Ecto neural progenitor cell (in vitro differentiated cells): ENCODE measurements around the gene PRKCA.
"Not testable (repeated sequence)": the region's sequence is repeated elsewhere in the genome, so short reads cannot be mapped to it uniquely, and the experiment has no call there.

Source experiments
- DNase-seq: peaks from one replicate; pipeline ENCODE4 v3.0.0-alpha.2; 2018; ENCODE audit warnings: low spot score

PRKCA gene

GRCh38 chr17:66466106-66466820 is 163.8 kb downstream of the PRKCA start:
- DNase-seq = no peak

GRCh38 chr17:66466840-66467367 is 164.5 kb downstream of the PRKCA start:
- DNase-seq = no peak

GRCh38 chr17:66467766-66468165 is 165.4 kb downstream of the PRKCA start:
- DNase-seq = no peak

- DNase-seq = no peak
Observed at GRCh38 chr17:66468241-66469087, 166.1 kb downstream of the PRKCA start.

- DNase-seq = no peak
Observed at GRCh38 chr17:66469088-66469442, 166.7 kb downstream of the PRKCA start.

DNA sequence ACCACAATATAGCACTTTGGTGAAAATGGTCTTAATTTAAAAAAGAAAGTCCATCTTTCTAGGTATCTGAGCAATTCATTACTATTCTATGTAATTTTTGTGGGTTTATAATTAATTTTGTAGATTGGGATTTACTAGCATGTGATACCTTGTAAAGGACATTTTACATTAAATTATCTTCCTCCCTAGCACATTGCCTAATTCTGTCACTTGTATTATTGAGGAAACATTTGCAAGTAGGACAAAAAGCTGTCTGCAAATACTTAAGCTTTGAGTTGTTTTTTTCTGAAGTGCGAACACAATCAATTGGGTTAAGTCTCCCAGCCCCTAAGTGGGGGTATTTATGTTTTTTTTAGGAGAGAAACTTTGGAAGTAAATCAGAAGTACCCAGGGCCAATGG is 167.0 kb downstream of the PRKCA start:
- DNase-seq = no peak

DNA sequence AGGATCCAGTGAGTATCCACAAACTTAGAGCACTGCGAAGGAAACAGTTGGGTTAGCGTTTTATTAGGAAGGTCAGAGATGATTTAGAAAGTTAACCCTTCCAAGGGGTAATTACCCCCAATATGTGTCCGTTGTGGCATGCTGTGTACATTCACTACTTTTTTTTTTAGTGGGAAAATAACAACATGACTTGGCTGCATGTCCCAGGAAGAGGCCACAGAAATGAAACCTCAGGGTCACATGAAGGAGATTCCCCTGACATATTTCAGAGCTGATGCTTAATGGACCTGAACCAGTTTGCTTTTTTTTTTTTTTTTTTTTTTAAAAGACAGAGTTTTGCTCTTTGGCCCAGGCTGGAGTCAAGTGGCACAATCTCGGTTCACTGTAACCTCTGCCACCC is 167.5 kb downstream of the PRKCA start:
- DNase-seq = no peak

GRCh38 chr17:66472123-66472522 is 169.7 kb downstream of the PRKCA start:
- no peak for DNase-seq

- DNase-seq = no peak
Observed at GRCh38 chr17:66474258-66474657, 171.8 kb downstream of the PRKCA start.

GRCh38 chr17:66474806-66475497 is 172.5 kb downstream of the PRKCA start:
- no peak for DNase-seq

DNA sequence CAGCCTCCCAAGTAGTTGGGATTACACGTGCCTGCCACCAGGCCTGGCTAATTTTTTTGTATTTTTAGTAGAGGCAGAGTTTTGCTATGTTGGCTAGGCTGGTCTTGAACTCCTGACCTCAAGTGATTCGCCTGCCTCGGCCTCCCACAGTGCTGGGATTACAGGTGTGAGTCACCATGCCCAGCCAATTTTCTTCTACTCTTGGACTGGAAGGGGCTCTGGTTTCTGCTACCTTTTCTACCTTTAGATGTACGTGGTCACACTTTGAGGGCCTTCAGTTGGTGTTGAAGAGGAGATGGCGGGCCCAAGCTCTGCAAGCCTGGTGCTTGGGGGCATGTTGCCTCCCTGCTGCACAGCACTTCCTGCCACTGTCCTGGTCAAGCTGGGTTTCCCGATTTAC is 173.6 kb downstream of the PRKCA start:
- DNase-seq = no peak

- no peak for DNase-seq
Observed at GRCh38 chr17:66477615-66478283, 175.3 kb downstream of the PRKCA start.

DNA sequence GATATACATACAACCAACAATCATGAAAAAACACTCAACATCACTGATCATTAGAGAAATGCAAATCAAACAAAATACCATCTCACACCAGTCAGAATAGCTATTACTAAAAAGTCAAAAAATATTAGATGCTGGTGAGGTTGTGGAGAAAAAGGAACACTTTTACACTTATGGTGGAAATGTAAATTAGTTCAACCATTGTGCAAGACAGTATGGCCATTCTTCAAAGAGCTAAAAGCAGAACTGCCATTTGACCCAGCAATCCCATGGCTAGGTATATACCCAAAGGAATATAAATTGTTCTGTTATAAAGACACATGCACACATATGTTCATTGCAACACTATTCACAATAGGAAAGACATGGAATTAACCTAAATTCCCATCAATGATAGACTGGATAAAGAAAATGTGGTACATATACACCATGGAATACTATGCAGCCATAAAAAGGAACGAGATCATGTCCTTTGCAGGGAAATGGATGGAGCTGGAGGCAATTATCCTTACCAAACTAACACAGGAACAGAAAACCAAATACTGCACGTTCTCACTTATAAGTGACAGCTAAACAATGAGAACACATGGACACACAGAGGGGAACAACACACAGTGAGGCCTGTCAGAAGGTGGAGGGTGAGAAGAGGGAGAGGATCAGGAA is 176.9 kb downstream of the PRKCA start:
- DNase-seq = not testable (repeated sequence)

- no peak for DNase-seq
Observed at GRCh38 chr17:66480243-66480642, 177.8 kb downstream of the PRKCA start.

GRCh38 chr17:66480802-66481201 is 178.4 kb downstream of the PRKCA start:
- no peak for DNase-seq

DNA sequence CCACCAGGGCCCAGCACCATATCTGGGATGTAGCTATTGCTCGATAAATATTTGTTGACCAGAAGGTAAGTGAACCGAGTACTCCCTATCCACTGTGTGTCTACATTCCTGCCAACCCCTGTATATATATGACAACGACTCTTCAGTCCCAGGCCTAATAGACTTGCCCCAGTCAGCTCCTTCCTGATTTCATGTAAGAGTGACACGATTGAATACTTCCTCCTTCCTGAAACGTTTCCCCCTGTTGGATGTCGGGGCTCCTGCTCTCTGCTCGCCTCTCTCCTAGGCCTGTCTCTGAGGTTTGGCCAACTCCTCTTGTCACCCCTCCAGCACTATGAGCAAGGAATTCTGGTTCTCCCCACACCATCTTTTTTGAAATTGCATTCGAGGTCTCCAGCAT is 178.9 kb downstream of the PRKCA start:
- no peak for DNase-seq

GRCh38 chr17:66483906-66484305 is 181.5 kb downstream of the PRKCA start:
- no peak for DNase-seq

- no peak for DNase-seq
Observed at GRCh38 chr17:66485309-66485947, 183.0 kb downstream of the PRKCA start.

GRCh38 chr17:66487121-66487520 is 184.7 kb downstream of the PRKCA start:
- DNase-seq = no peak

DNA sequence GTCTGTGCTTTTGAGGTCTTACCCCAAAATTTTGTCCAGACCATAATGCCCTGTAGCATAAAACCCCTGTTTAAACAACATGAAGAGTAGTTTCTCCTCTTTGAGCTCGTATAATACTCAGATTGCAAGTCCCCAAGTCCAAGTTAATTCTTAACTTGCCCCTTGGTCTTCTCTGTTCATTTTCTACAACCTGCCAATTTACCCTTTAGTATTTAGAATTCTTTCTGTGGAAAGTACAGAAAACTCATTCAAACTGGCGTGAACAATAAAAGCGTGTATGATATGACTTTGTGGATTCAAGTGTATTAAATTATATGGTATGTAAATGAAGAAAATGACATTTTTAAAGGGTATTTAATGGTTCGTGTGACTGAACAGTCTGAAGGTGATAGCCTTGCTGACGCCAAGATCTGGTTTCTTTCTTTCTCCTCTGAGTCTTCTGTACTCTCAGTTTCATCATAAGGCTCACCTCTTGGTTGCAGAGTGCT is 185.6 kb downstream of the PRKCA start:
- no peak for DNase-seq

DNA sequence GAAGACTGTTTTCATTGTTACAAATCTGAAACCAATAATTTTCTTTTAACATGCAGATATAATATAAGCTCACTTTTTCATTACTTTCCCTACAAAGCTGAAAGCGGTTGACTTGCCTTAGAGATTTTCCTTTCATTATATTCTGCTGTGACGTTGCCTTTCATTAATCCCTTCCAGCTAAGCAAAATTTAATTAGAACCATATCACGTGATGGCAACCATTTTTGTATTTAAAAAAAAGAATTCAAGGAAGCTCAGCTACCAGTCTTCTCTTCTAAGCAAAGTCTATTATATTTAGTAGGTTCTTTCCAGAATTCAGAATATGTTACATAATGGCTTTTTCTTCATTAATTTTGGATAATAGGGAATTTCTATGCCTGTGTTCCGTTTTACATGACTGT is 186.5 kb downstream of the PRKCA start:
- DNase-seq = no peak
